GM19035 (cell line): Measurements from ENCODE around the gene PDZRN3.
A peak's percentile ranks its signal among the peaks of the same experiment; 100 is the strongest.
"Not testable (repeated sequence)": the region's sequence is repeated elsewhere in the genome, so short reads cannot be mapped to it uniquely, and the experiment has no call there.

Experiments
- ATAC-seq: cut with Tn5 transposase; IDR thresholded peaks from one replicate; pipeline ENCODE4 v1.9.1; 2021; ENCODE audit not compliant: unreplicated experiment

The PDZRN3 gene

DNA sequence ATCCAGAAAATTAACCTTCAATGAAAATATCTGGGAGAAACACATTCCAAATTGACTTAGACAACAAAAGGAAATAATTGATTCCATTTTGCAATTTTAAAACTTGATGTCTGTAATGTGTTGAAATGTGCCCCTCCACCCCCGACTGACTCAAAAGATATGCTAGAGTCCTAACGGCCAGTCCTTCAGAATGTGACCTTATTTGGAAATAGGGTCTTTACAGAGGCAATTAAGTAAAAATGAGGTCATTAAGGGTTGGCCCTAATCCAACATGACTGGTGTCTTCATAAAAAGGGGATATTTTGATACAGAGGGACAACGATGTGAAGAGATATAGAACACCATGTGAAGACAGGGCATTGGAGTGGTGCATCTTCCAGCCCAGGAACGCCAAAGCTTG is 153.9 kb downstream of the PDZRN3 start:
- no peak for ATAC-seq

DNA sequence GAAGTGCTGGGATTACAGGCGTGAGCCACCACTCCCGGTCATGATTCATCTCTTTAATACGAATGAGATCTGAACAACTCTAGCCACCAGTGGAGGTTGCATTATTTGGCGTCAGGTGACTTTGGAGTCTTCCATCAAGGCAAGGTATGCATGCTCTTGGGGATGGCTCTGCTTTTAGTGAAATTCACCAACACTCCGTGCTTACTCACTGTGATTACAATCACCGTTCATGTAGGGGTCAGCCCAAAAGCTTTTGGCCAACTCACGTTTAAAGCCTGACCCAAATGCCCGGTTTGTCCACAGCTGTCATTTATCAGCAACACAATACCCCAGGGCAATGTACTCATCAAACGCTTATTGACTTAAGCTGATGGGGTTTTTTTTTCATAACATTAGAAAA is 155.4 kb downstream of the PDZRN3 start:
- no peak for ATAC-seq

DNA sequence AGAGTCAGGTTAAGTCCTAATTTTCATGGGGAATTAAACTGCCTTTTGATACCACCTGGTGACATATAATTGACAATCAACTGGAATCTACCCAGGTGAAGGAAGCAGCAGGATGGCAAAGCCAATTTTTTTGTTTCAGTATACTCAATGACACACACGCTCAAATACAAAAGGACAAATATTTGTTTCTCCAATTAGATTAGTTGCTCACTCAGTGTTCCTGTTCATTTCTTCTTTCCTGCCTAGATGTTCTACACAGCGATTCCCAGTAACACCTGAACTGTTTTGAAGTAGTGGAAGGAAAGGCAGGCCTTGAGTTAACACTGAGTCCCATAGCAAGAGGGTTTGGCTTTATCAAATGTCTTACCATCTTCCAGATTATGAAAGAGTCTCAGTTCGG is 157.5 kb downstream of the PDZRN3 start:
- no peak for ATAC-seq

DNA sequence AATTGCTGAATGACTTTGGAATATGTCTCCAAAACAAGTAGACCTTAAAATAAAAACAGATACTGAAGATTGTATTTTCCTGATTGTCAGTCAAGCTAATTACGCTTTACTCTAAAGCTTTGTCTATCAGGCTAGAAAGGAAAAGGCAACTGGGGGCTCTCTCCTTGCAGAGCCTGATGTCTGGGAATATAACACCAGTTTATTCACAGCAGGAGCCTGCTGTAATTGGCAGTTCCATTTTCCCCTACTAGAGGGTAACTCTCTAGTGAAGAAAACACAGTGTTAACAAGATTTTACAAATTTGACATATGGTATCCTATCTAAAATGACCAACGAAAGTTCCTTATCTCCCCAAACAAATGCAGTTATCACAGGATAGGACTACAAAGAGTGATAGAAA is 158.8 kb downstream of the PDZRN3 start:
- no peak for ATAC-seq

DNA sequence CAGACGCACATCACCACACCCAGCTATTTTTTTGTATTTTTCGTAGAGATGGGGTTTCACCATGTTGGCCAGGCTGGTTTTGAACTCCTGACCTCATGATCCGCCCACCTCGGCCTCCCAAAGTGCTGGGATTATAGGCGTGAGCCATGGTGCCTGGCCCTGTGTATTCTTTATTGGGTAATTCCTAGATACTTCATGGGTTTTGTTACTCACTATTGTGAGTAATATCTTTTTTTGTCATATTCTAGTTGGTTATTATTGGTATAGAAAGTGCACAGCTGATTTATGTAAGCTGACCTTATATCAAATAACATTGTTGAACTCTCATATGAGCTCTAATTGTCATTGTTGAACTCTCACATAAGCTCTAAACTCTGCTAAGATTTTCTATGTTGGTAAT is 160.6 kb downstream of the PDZRN3 start:
- ATAC-seq: not testable (repeated sequence)

DNA sequence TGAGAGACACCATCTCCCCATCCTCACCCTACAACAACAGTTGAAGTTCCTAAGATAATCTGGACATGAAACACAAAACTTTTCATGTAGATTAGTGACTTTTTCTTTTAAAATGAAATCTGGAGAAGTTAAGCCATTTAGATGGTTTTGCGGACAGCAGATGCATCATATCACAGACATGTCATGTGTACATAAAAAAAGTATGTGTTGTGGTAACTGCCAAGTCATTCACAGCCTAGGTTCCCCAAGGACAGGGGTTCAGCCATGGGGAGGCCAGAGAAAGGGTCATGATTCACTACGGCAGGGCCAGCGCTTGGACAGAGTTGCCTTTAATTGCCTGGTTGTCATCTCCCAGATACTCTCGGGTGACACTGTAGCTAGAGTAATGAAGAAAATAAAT is 163.2 kb downstream of the PDZRN3 start:
- ATAC-seq: no peak

DNA sequence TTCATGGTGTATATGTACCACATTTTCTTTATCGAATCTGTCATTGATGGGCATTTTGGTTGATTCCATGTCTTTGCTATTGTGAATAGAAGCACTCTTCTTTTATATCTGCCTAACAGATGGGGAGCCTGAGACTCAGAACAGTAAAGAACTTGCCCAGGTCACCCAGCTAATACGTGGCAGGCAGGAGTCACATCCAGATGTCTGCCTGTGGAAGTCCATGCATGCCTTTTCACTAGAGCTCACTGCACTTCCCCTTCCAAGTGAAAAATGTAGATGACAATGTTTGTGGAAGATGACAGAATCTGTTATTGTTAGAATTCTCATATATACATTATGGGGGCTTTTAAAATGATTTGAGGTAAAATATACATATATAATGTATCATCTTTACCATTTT is 165.0 kb downstream of the PDZRN3 start:
- ATAC-seq: no peak

DNA sequence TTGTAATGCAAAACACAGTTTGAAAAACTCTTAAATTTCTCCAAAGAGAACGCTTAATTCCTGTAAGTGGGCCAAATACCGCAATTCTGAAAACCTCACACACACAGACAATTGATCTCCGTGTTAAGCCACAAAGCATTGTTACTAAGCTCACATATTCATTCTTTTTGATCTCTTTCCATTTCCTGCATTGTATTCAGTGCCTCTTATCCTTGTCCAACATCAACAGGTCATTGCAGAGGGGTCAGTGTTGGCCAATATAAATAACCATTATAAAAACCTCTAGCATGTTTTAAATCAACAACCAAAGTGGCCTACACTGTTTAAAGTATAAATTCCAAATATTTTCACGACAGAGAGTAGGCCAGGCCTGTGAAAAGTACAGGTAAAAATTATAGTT is 171.1 kb downstream of the PDZRN3 start:
- no peak for ATAC-seq

DNA sequence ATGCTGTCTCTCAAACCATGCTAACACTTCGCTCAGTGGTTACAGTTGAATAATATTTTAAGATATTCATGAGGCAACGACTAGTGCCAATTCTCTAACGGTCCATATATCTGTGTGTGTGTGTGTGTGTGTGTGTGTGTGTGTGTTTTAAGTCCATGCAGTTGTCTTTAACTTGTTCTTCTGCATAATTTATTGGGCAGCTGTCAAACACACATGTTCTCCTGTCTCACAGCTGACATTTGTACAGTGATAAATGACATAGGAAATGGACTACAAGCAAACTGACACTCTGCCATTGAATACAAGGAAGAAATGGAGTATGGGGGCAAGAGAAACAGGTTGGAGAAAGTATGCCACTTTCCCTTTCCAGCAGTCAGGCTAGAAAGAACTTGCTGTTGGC is 172.0 kb downstream of the PDZRN3 start:
- ATAC-seq: no peak

DNA sequence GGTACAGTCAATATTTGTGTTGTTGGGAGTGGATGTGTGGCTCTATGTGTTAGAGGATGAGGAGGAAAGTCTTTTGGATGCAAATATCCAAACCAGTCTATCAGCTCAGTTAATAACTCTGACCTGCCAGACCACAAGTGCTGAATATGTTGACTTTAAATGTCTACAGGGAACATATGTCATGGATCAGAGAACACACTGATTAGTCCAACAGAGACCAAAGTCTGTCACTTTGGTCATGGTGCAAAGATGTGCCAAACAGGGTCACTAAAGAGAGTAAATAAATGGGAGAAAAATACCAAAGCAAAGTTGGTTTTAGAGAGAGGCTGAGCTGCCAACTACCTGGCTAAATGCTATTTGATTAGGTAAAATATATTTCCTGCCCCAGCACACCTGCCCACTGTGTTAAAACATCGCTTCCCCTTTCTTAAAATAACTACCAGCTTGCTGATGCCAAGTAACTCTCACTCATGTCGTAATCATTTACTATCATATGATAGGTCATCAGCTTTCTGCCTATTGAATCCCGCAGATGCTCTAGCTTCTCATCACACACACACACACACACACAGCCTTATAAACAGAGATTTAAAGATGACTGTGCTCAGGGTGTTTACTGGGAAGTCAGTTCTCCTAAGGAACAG is 173.3 kb downstream of the PDZRN3 start:
- no peak for ATAC-seq

DNA sequence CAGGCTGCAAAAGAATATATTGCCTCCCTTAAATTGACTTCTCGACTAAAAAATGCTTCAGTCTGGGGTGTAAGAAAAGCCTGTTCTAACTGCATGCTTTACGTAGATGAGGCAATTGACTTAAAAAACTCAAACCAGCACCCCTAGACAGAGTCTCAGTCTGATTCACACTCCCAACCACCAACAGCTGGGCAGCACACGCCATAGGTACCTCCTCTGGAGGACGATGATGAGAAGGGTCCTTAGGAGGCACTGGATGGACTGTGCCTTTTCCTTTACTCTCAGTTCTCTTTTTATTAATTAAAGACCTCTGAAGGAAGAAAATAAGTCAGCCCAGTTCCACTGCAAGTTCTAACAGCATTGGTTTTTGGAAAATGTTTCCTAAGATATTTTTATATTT is 175.0 kb downstream of the PDZRN3 start:
- ATAC-seq: peak; percentile 38

DNA sequence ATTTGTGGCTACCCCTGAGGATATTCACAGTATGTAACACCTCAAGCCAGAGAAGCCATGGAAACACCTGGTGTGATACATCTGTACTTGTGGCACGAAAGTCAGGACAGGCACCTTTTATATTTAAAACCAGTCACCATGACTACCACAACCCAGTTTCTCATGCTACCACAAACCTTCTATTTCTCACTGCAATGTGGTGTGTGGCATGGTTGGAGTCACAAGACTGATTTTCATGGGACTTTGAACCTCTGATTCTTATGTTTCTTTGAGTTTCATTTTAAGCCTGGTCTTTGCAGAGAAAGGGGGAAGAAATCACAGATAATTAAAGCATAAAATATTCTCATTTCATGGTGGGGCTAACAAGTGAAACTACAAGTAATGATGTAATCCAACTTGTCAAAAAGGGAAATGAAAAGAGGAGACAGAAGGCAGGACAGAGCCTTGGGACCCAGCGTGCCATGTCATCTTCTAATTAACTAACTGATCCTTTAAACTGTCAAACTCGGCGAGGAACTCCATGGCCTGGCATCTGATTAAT is 175.9 kb downstream of the PDZRN3 start:
- ATAC-seq: peak; percentile 91

DNA sequence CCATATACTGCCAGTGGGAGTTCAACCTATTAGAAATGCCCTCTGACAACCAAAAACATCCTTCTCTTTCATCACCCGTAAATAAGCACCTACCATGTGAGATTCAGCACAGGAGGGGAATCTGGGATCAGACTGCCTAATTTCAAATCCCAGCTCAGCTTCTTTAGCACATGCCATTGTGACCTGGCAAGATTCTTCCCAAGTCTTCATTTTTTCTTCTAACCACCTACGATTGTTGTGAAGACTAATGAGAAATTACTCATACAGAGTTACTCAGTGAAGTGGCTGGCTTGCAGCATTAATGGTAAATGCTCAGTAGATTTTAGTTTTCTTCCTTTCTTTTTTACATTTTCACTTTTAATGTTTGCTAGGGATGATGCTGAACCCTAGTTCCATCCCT is 176.7 kb downstream of the PDZRN3 start:
- ATAC-seq: no peak

DNA sequence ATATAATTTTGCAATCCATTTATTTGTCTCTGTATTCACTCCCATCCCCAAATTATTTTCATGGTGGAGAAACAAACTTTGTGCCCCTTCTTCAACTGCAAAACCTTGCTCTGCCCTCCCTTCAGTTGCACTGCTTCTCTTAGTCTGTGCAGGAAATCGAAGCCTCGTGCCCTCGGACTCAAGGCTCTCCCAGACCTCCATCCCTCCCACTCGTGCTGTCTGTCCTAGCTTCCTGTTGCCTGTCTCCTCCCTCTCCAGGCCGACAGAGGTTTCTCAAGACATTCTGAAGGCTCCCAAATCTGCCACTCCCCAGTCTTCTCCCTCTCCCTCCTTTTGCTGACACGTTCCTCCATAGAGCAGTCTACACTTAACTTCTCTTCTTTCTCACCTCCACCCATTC is 177.6 kb downstream of the PDZRN3 start:
- no peak for ATAC-seq

DNA sequence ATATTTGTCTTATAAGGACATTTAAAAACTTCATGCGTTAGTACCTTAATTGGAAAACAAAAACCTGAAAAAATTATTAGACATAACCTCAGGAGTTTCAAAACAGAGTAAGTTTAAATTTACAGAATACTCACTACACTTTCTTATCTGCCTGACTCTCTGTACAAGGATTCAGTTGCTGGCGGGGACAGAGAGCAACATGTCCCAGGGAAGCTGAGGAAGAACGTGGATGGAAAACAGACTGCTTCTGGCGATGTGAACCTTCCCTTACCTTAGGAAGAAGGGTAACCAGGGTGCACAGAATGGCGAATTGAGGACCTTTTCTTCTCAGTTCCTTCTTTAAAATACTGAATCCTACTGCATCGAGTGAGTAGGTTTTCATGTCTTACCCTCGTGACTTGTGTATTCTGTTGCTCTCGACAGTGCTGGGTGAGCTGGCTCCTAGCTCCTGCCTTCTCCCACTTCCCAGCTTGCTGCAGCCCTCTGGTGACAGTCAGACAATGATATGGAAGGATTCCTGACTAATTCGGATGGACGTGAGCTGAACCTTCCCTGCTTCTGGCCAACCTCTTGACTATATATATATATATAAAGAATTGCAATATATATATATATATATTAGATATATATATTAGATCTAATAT is 178.2 kb downstream of the PDZRN3 start:
- ATAC-seq: no peak

DNA sequence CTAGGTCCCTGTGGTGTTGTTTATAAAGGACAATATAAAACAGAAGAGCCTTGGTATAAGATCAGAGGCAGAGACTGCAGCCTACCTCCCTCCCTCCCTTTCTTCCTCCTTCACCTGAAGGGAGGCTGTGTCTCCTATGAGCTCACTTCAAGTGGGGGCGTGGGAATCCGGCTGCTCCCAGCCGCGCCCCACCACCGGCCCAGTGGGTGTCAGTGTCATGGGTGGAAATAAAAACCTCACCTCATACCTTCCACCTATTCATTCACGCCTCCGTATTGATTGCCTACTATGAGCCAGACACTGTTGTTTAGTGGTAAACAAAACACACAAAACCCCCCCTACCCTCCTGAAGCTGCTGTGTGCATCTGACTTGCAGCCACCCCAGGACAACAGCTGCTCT is 181.9 kb downstream of the PDZRN3 start:
- no peak for ATAC-seq

DNA sequence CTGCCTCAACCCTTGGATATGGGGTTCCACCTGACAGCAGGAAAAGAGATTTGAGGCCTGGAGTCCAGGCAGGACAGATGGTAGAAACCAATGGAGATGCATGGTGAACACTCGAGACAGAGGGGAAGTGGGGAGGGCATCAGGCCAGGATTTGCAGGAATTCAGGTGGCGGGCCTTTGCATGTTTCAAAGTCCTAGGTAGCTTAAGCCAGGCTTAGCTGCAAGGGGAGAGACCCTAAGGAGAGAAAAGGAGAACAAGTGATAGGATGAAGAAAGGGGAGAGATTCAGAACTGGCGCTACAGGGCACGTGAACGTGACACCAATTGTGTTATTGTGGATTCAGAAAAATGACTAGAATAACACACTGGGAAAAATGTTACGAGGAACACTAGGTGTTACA is 182.6 kb downstream of the PDZRN3 start:
- no peak for ATAC-seq

DNA sequence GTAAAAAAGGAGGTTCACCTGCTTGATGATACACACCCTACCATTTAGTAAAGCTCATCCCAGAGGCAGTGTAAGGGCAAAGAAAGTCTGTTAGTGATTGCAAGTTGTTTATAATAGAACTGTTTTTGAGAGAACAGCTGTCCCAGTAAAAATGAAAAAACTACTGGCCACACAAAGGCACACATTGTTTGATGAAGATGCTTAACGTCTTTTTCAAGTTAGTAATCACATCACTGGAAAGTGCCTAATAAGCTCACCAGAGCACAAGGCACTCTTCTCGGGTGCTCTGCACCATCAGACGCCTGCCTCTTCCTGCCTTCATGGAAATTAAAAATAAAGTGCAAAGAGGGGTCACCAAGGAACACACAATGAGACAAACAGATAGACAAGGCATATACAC is 186.9 kb downstream of the PDZRN3 start:
- ATAC-seq: no peak

DNA sequence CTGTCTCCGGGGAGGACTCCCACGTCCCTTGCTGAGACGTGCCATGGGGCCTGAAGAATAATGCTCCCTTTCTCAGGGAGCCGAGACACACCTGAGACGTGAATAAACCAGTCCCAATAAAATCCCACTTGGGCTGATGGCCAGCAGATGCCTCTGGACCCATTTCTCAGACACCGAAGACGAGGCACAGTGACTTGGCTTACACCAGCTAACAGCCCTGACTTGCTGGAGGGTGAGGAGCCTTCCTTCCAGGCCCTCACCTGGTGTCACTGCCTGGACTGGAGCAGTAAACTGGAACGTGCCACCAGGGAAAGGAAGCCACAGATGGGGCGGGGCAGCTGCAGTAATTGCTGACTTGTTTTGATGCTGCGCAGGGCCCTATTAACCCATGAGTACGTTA is 189.7 kb downstream of the PDZRN3 start:
- no peak for ATAC-seq

DNA sequence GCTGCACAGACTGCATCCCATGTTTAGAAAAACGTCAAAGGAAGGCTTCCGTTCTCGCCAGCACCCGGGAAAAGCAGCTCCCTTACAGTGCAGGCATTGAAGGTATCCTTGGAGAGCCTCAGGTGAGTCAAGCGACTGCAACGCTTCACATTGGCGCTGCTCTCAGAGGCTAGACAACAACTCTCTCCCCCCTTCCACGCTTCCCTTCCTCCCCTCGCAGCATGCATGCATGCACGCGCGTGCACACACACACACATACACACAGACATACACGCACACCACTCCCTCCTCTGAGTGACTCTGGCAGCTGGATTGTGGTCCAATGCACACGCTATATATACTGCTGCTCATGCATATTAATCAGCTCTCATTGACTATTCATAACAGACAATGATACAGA is 191.1 kb downstream of the PDZRN3 start:
- ATAC-seq: no peak

DNA sequence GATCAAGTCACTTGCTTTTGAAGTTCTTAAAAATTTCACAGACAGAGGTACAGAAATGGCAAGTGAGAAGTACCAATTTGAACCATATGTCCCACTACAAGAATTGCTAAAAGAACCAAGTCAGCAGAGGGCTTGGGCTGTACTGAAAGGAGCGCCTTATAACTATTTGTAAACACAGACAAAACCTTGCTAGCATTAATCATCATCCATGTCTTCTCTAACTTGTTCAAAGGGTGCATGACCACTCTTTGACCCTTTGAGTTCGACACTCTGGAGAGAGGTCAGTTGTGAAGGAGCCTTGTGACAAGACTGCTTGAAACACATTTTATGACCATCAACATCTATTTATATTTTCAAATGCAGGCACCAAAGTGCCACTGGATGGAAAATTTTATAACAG is 191.7 kb downstream of the PDZRN3 start:
- no peak for ATAC-seq

DNA sequence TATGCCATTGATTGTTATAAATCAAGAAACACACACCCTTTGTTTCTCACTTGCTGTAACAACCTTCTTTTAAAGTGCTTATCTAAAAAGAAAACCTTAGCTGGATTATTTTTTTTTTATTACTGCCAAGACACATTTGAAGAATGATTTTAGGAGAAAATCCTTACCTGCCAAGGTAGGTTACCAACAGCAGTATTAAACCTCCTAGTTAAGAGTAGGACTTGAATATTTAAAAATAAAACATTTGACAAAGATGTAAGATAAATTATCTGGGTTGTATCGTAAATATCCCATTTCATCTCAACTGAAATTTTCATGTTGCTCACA is 192.1 kb downstream of the PDZRN3 start:
- no peak for ATAC-seq
